OCI-LY3 (cell line): ENCODE results near the gene F12.

ENCODE experiments used
- EZH2phosphoT487 ChIP-seq: fragments of 200-600 bp; shearing (Covaris generic); IDR thresholded peaks from 2 replicates; pipeline ENCODE4 v1.6.1; 2018; ENCODE audit warnings: antibody characterized with exemption, mixed run types, low read depth
- TF ChIP-seq, protein P1 (sequence below): fragments of 200-600, 300-600 bp; sonication (generic); IDR thresholded peaks from 2 replicates; pipeline ENCODE4 v1.5.1; 2014; ENCODE audit warnings: antibody characterized with exemption, low read length, low read depth

DNA sequence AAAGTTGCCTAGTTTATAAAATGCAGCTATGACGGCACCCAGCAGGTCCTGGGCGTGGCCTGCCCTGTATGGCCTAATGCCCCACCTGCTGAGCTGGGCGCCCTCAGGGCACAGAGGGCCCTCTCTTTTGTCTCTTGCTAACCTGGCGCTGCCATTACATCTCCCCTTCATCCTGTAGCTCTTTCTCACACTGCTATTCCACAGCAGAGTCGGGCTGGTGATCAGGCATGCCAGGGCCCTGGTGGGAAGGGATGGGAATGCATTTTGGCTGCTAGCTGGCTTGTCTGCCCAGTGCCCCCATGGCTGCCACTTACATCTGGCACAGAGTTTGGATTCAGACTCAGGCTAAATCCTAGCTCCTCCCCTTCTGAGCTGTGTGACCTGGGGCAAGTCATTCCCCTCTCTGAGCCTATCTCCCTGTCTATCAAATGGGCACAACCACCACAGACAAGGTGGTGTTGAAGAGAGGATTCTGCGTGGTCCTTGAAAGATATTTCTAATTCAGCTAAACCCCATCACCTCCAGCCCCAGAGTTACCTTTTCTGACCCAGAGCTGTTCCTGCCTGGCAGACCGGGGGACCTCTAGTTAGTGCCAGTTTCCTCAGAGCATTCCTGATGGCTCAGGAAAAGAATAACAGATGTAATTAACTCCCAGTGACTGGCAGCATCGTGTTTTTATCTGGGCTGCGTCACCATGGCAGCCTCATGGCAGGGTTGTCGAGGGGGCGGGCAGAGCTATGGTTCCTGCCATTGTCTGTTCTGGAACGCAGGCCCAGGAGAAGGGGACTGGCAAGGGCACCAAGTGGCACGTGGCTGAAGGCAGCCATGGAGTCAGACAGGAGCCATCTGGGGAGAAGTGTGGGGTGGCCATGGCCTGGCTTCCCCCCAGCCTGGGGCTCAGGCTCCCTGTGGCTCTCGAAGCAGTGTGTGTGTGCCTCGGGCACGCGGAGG, 43.6 kb upstream of the F12 start:
- TF ChIP-seq, protein P1, sequence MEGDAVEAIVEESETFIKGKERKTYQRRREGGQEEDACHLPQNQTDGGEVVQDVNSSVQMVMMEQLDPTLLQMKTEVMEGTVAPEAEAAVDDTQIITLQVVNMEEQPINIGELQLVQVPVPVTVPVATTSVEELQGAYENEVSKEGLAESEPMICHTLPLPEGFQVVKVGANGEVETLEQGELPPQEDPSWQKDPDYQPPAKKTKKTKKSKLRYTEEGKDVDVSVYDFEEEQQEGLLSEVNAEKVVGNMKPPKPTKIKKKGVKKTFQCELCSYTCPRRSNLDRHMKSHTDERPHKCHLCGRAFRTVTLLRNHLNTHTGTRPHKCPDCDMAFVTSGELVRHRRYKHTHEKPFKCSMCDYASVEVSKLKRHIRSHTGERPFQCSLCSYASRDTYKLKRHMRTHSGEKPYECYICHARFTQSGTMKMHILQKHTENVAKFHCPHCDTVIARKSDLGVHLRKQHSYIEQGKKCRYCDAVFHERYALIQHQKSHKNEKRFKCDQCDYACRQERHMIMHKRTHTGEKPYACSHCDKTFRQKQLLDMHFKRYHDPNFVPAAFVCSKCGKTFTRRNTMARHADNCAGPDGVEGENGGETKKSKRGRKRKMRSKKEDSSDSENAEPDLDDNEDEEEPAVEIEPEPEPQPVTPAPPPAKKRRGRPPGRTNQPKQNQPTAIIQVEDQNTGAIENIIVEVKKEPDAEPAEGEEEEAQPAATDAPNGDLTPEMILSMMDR = no peak
- TF ChIP-seq EZH2phosphoT487 = no peak
